ENCODE results near the gene PCNX2.
"Not testable (repeated sequence)": the region's sequence is repeated elsewhere in the genome, so short reads cannot be mapped to it uniquely, and the experiment has no call there.

PCNX2 gene

DNA sequence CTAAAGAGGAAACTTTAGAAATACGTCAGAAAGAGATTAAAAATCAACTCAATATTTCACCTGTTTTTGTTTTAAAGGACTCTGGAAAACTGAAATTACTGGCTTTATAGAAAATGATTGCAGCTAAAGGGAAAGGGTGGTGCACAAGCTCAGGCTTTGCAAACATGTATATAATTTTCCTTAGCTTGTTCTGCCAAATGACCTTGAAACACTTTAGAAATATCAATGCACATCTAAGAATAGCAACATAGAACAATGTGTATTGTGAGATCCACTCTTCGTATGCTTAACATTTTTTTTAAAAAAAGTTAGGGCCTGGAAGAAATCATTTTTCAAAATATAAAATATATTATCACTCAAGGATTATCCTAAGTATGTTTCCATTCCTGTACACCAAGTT lies 201.3 kb downstream of the PCNX2 start:
- no peak for DNase-seq

DNA sequence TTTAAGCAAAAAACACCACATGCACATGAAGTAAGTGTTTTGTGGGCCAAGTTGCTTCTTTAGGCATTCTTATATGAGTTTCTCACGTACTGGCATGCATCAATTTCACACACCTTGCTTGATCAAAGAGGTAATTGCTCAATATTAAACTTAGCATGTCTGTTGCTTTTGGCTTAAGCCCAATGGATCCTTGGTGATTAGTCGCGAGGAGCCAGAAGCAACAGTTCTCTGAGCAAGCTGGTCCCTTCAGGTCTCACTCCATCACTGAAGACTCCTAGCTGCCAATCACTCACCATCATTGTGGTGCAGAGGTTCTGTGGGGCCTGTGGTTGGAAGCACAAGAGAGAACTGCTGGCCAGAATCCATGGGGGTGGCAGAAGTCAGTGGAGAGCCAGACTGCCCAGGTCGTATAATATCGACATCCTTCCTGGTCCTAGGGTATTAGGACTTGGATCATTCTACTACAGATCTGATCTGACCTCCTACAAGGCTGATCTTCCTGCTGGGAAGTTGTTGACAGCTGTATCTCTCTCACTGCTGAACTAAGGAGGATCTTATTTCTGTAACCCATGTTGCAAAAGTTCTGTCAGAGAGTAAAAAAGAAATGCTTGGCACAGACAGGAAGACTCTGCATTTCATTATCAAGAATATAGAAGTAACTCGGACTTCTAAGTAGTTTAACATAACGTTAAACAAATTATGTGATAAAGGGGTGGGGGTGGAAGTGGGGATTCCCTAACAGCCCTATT lies 204.6 kb downstream of the PCNX2 start:
- DNase-seq = no peak

DNA sequence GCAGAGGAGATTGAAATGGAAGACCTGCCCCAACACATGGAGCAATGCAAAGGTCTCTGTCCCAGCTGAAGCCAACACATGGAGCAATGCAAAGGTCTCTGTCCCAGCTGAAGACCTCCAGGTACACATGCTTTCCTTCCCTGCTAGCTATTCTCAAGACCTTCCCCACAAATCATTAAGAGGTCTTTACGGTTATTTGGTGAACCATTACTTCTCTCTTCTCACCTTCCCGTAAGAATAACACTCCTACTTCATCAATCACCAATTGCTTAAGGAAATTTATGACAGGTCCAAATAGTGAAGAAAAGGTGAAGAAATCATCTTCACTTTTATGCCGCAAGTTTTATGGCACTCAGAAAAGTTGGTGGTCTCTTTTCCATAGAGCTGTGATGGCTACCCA lies 206.3 kb downstream of the PCNX2 start:
- no peak for DNase-seq

DNA sequence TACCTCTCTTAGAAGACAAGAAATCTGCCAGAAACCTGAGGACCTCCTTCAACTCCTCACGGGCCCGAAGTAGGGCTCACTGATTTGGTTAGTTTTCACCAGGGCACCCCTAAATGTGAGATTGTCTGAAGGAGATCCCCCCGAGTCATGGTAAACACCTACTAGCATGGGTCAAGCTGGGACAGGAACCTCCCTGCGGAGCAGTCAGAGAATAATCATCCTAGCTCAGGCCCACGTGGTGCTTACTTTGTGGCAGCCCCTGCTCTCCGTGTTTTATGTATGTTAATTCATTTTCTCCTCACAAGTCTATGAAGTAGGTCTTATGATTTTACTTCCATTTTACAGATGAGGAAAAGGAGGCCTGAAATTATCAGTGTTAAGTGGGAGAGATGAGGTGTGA lies 206.9 kb downstream of the PCNX2 start:
- DNase-seq = no peak

GRCh38 chr1:233086961-233087881 lies 208.3 kb downstream of the PCNX2 start:
- DNase-seq = no peak

- DNase-seq = no peak
Measured at GRCh38 chr1:233085566-233085965, 210.0 kb downstream of the PCNX2 start.

- DNase-seq = no peak
Measured at GRCh38 chr1:233082778-233083550, 212.6 kb downstream of the PCNX2 start.

DNA sequence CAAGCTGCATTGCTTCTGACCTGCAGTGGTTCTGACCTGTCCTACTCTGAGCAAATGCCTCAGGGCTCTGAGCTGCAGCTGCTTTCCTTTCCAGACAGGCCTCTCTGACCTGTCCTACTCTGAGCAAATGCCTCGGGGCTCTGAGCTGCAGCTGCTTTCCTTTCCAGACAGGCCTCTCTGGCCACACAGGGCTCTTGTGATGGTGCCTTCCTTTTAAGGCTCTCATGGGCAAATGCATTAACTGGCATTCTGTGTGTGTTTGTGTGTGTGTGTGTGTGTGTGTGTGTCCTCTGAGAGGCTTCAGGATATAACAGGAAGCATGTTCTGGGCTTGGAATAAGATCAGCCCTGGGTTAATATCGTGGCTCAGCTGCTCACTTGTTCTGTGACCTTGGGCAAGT lies 213.8 kb downstream of the PCNX2 start:
- DNase-seq = no peak

- not testable (repeated sequence) for DNase-seq
Measured at GRCh38 chr1:233080827-233081226, 214.7 kb downstream of the PCNX2 start.

DNA sequence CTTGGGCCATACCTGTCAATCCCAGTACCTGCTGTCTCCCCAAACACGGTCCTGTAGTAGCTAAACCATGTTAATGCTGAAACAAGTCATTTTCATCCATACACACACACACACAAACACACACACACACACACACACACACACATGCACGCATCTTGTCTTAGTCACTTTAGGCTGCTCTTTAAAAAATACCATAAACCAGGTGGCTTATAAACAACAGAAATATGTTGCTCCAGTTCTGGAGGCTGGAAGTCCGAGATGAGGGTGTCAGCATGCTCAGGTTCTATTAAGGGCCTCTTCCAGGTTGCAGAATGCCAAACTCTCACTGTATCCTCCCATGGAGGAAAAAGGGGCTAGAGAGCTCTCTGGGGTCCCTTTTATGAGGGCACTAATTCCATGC lies 215.2 kb downstream of the PCNX2 start:
- no peak for DNase-seq

- no peak for DNase-seq
Measured at GRCh38 chr1:233079574-233079973, 216.0 kb downstream of the PCNX2 start.

- DNase-seq = no peak
Measured at GRCh38 chr1:233078396-233078795, 217.1 kb downstream of the PCNX2 start.

DNA sequence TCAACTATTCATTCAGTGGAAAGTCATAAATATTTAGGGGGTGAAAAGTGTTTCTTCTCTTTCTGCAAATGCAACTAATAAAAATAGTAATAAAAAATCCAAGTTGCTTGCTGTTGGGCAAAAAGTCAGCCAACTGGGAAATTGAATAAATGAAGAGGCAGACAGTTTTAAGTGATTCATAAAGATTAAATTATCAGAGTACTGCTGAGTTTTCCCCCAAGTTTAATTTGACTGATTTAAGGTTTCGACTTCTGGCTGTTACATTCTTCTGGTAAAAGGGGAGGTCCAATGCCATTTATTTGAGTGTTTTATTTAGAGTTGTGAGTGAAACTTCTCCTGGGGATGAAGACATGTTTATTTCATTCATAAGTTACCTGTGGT lies 219.6 kb downstream of the PCNX2 start:
- DNase-seq = no peak

GRCh38 chr1:233066087-233066486 lies 229.4 kb downstream of the PCNX2 start:
- no peak for DNase-seq

DNA sequence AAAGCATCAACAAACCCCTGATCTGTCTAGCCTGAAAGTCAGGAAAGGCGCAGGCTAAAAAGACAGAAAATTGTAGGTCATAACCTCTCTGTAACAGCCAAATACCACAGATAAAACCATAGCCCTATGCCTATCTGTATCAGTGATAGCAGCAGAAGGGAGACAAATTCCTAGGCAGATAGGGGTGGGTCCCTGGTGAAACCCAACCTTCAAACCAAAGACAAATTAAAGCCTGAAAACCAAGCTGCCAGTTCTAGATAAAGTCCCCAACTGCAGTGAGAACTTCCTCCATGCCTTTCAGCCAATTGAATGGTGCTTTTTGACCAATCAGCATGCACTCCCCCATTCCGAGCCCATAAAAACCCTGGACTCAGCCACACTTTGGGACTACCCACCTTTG lies 229.8 kb downstream of the PCNX2 start:
- DNase-seq = no peak

DNA sequence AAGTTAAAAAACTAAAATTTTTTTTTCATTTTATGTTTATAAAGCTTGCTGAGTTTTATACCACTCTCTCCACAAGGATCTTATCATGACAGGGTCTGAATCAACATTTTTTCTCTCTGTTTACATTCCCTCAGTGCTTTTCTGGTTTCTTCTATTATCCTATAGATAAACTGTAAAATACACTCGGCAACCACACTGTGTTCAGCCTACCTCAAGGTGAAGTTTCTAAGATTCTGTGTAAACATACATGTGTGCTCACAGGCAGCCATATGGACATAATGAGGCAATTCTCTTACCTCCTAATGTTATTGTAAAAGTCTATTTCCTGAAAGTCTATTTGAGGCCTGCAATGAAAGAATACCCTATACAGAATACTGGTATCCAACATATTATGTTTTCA lies 230.5 kb downstream of the PCNX2 start:
- DNase-seq = no peak

- no peak for DNase-seq
Measured at GRCh38 chr1:233063462-233063861, 232.1 kb downstream of the PCNX2 start.

GRCh38 chr1:233061265-233061664 lies 234.3 kb downstream of the PCNX2 start:
- no peak for DNase-seq

GRCh38 chr1:233060461-233060994 lies 235.0 kb downstream of the PCNX2 start:
- DNase-seq = no peak

DNA sequence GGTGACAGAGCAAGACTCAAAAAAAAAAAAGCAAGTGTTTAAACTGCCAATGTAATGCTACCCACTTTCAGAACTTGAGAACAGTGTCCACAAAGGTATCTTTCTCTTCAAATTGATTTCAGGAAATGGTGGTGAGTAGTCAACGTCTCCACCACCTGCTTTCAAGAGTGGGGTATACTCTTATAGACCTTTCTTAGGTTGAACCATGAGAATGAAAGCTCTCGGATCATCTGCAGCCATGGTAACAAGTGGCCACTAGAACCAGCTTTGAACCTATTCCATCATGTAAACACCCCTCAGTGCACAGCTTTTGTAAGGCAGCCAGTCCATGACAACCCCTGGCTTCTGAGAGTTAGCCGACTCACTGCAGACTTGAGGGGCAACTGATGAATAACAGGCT lies 237.7 kb downstream of the PCNX2 start:
- DNase-seq = no peak

DNA sequence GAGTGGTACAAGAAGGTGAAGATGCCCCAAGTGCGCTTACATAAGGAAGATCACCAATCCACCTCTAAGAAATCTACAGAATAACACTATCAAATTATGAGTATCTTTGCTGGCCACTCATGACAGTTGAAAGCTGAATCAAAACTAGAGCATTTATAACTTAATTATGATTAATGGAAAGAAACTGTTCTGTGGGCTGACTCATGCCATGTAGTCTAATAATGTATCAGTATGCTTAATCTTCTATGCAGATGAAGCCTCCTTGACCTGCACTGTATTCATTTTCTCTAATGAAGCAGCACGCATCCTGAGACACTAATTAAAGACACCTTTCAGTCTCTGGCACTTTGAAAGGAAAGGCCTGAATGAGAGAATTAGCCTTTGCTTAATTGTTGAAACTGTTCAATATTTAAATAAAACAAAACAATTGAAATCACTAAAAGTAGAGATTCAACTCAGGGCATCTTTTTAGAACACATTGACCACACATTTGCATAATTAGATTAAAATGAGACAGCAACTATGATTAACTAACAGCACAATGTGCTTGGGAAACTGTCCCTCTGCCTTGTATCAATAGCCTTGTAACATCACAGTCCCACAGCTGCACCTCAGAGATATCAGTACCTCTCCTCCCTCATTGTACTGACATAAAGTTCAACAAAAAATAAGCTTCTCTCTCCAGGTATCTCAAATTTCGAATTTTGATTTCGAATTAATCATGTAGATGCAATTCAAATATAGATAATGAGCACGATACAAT lies 239.5 kb downstream of the PCNX2 start:
- no peak for DNase-seq

DNA sequence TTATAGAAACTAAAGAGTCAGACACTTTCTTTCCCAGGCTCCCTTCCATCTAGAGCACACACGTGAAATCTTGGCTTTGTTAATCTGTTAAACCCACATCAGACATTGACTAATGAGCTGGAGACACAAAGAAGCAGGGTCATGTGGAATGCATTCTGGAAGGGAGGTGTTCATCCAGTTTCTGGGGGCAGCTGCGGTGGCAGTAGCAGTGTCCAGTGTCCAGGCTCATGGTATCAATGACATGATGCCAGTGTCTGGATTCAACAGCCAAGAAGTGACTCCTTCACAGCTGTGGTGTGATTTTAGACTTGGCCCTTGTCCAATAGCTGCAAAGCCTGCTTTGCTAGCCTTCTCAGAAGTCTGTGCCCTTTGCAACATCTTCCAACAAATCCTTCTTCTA lies 249.9 kb downstream of the PCNX2 start:
- no peak for DNase-seq

All from stimulated activated CD4-positive, alpha-beta T cell treated with anti-CD3 and anti-CD28 coated beads, Interleukin-4, amount 100 ng/mL, for 4 hours (primary cell).